ENCODE data around the gene RANBP3. TPM values are rescaled to one million over a fixed set of nuclear protein-coding genes. Genes with fewer than 3 reads are reported as not detected.

RANBP3 gene
- total RNA-seq, 1 experiment from 2014 or later: 62.4 TPM

DNA sequence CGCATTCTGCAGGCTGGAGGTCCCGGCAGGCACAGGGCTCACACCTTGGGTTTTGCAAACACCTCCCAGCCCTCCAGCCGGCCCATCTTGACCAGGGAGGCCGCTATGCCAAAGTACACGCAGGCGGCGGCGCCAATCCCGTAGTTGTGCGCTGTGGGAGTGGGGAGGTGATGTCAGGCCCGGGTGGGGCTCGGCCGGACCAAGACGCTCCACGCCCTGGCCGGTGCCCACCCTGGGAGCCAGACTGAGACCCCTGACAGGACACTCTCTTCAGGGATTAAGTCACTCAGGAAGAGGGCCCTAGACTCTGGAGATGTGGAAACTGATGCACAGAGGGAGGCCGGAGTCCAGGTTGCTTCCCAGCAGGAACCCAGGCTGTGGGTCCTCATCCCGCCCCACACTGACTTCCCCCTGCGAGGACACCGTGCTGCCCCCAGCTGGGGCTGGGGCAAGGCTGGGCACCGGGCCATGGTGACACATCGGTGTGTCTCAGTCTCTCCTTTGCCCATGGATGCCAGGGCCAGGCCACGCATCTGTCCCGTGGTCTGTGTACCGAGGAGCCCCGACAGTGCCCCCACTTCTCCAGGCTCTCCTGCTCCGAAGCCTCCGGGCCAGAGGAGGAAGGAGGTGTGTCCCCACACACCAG lies 83.1 kb downstream of the RANBP3 start:
- H3K9me2 ChIP-seq (ENCODE audit: insufficient read depth): no peaks in the 10 kb centered on the region
- intact Hi-C loops (cut with micrococcal nuclease): no loop called here
- ATAC-seq: no peak
- H3K9me3 ChIP-seq (ENCODE audit: control insufficient read depth in 1 of 2, insufficient read depth in 1 of 2, low read depth in 1 of 2, low read length in 2 of 2): no peaks in the 10 kb centered on the region
- DNase-seq (ENCODE audit: low read depth, low spot score): no peak
- TF ChIP-seq ELF1 (IDR thresholded peaks at IDR 0.05; ENCODE audit: borderline replicate concordance, low read depth): no peak
- no peak for TF ChIP-seq JUND (IDR thresholded peaks at IDR 0.05)
- no peak for TF ChIP-seq ZBTB33 (IDR thresholded peaks at IDR 0.05; ENCODE audit: extremely low read depth, insufficient replicate concordance, low read length)
- TF ChIP-seq FOSL1 (IDR thresholded peaks at IDR 0.05; ENCODE audit: low read depth): no peak
- no peak for TF ChIP-seq EGR1 (IDR thresholded peaks at IDR 0.05; ENCODE audit: low read depth)
- no peak for TF ChIP-seq CBX3 (IDR thresholded peaks at IDR 0.05; ENCODE audit: low read depth)
- no peak for TF ChIP-seq SP1 (IDR thresholded peaks at IDR 0.05; ENCODE audit: low read depth)
- TF ChIP-seq EZH2phosphoT487 (IDR thresholded peaks at IDR 0.05; ENCODE audit: borderline replicate concordance): no peak
- no peak for TF ChIP-seq REST (IDR thresholded peaks at IDR 0.05; ENCODE audit: low read depth)
- H2AFZ ChIP-seq (ENCODE audit: low read depth, low read length, poor library complexity, severe bottlenecking): no peak overlapping the region
- H3K4me3 ChIP-seq (replicated peaks in 1 of 2; ENCODE audit: low read depth in 1 of 2, low read length in 2 of 2): no peak overlapping the region
- RAD21 ChIA-PET (ENCODE audit: low non-redundant PET in 1 of 2, low total read pairs in 2 of 2, uncharacterized antibody in 2 of 2, unreplicated experiment in 2 of 2): no interaction called here
- no peak overlapping the region for H3K4me2 ChIP-seq (ENCODE audit: low read length)
- no peak overlapping the region for H3K9ac ChIP-seq (ENCODE audit: low read length)
- peaks cover 0 to 3% of the 10 kb centered on the region in 2 experiments; a peak in 1 of 4 replicates for H3K4me1 ChIP-seq (ENCODE audit: control insufficient read depth in 1 of 2, insufficient read depth in 2 of 2, low read length in 2 of 2)
- H3K27ac ChIP-seq (ENCODE audit: low read depth, low read length): no peak overlapping the region
- H3K36me3 ChIP-seq (ENCODE audit: control insufficient read depth in 1 of 2, insufficient read depth in 2 of 2, low read length in 2 of 2): peaks cover 2 to 7% of the 10 kb centered on the region in 2 experiments; a peak in 1 of 4 replicates
- CTCF ChIA-PET: interaction anchor here (1.0 kb wide), 1 partner anchor 91 kb away, joined by 4 read pairs; no protein-coding TSS in a partner anchor
- H3K79me2 ChIP-seq (ENCODE audit: insufficient read depth, low read length): peaks cover 24% of the 10 kb centered on the region
- BruUV-seq (replicated peaks): no TSS peak
- no peaks in the 10 kb centered on the region for H4K20me1 ChIP-seq (ENCODE audit: insufficient read depth)
- POLR2A ChIA-PET: no interaction called here
- no peaks in the 10 kb centered on the region for H3K27me3 ChIP-seq (ENCODE audit: insufficient read depth, low read length)

Data from HCT116 (cell line).